ENCODE data around the gene GPR45. TPM values are rescaled to one million over a fixed set of nuclear protein-coding genes. Genes with fewer than 3 reads are reported as not detected.

Gene GPR45
- total RNA-seq, 2 donors from 2014 or later: not detected

- Mint-ChIP-seq H3K36me3 (ENCODE audit: insufficient read depth in 2 of 2) (peaks cover 2 to 27% of the 10 kb centered on the region in 2 donors), H3K27me3 (ENCODE audit: low read depth) (no peaks in the 10 kb centered on the region), H3K9me3 (no peaks in the 10 kb centered on the region), H3K27ac (no peak overlapping the region), H3K4me3 (no peak overlapping the region), H3K4me1 (ENCODE audit: low read depth) (no peaks in the 10 kb centered on the region)
- DNase-seq (no peak), ATAC-seq (replicated peaks in 1 of 2) (no peak)
Observed at GRCh38 chr2:105290981-105291660, 49.6 kb downstream of the GPR45 start.

- H3K27ac Mint-ChIP-seq: no peak overlapping the region
- no peaks in the 10 kb centered on the region for H3K27me3 Mint-ChIP-seq (ENCODE audit: low read depth)
- H3K4me3 Mint-ChIP-seq: no peak overlapping the region
- no peak for DNase-seq
- H3K4me1 Mint-ChIP-seq (ENCODE audit: low read depth): no peaks in the 10 kb centered on the region
- no peaks in the 10 kb centered on the region for H3K9me3 Mint-ChIP-seq
- peaks cover 3 to 29% of the 10 kb centered on the region in 2 donors for H3K36me3 Mint-ChIP-seq (ENCODE audit: insufficient read depth in 2 of 2)
- no peak for ATAC-seq (replicated peaks in 1 of 2)
Observed at GRCh38 chr2:105291981-105292380, 50.4 kb downstream of the GPR45 start.

Other genes starting within 250 kb of the GPR45 start
- 10 to 100 TPM; 24.6 to 27.3 TPM for gene MRPS9, start 203.7 kb upstream of the GPR45 start, total RNA-seq
- 10 to 100 TPM; 13.8 to 21.5 TPM for gene TGFBRAP1, start 88.0 kb downstream of the GPR45 start, total RNA-seq
- 10 to 100 TPM; 15.9 to 18.9 TPM for gene C2orf49, start 95.8 kb downstream of the GPR45 start, total RNA-seq
- gene FHL2, start 157.3 kb downstream of the GPR45 start, total RNA-seq: 1 to 10 TPM; 2.2 to 7.1 TPM

Data from activated T-cell treated with anti-CD3 and anti-CD28 coated beads, Interleukin-2, amount 50 U/mL, for 72 hours (primary cell).